ENCODE measurements around the gene DNAL4. TPM values are rescaled to one million over a fixed set of nuclear protein-coding genes. Genes with fewer than 3 reads are reported as not detected.

Gene DNAL4
- total RNA-seq, 1 donor from 2014 or later, result 19.9 TPM

GRCh38 chr22:38729946-38730345 is 64.0 kb downstream of the DNAL4 start:
- no peak overlapping the region for H3K4me3 ChIP-seq (ENCODE audit: low read depth, low read length)
- TF ChIP-seq CTCF (conservative IDR thresholded peaks at IDR 0.05; ENCODE audit: low read depth, low read length), result no peak
- DNase-seq (ENCODE audit: low read depth), result no peak

GRCh38 chr22:38728871-38729796 is 64.8 kb downstream of the DNAL4 start:
- no peak overlapping the region for H3K4me3 ChIP-seq (ENCODE audit: low read depth, low read length)
- DNase-seq (ENCODE audit: low read depth), result no peak
- TF ChIP-seq CTCF (conservative IDR thresholded peaks at IDR 0.05; ENCODE audit: low read depth, low read length), result no peak

Other genes starting within 250 kb of the DNAL4 start
- gene DMC1, start 224.0 kb downstream of the DNAL4 start, total RNA-seq, result 4.4 and 6.3 TPM in 2 replicates
- 1.0 and 2.0 TPM in 2 replicates for gene FAM227A, start 137.8 kb downstream of the DNAL4 start, total RNA-seq
- gene CBY1, start 137.5 kb downstream of the DNAL4 start, total RNA-seq, result 26.1 and 28.9 TPM in 2 replicates
- gene TOMM22, start 112.2 kb downstream of the DNAL4 start, total RNA-seq, result 67.6 and 99.6 TPM in 2 replicates
- gene JOSD1, start 93.2 kb downstream of the DNAL4 start, total RNA-seq, result 70.9 and 89.6 TPM in 2 replicates
- 27.8 and 36.2 TPM in 2 replicates for gene GTPBP1, start 88.2 kb downstream of the DNAL4 start, total RNA-seq
- gene SUN2, start 38.1 kb downstream of the DNAL4 start, total RNA-seq, result 67.8 and 88.2 TPM in 2 replicates
- gene NPTXR, start 49.9 kb upstream of the DNAL4 start, total RNA-seq, result 0.58 and 0.72 TPM in 2 replicates
- 36.7 and 43.5 TPM in 2 replicates for gene CBX6, start 78.1 kb upstream of the DNAL4 start, total RNA-seq
- gene APOBEC3A, start 163.5 kb upstream of the DNAL4 start, total RNA-seq, result 0.12 and 0.43 TPM in 2 replicates
- 67.3 and 68.1 TPM in 2 replicates for gene APOBEC3B, start 188.2 kb upstream of the DNAL4 start, total RNA-seq
- gene APOBEC3C, start 220.1 kb upstream of the DNAL4 start, total RNA-seq, result 15.6 and 18.5 TPM in 2 replicates
- gene APOBEC3D, start 227.0 kb upstream of the DNAL4 start, total RNA-seq, result 0.46 and 0.58 TPM in 2 replicates
- 1.7 and 8.5 TPM in 2 replicates for gene APOBEC3F, start 246.7 kb upstream of the DNAL4 start, total RNA-seq